Measurements from ENCODE around the gene CELF1.

DNA sequence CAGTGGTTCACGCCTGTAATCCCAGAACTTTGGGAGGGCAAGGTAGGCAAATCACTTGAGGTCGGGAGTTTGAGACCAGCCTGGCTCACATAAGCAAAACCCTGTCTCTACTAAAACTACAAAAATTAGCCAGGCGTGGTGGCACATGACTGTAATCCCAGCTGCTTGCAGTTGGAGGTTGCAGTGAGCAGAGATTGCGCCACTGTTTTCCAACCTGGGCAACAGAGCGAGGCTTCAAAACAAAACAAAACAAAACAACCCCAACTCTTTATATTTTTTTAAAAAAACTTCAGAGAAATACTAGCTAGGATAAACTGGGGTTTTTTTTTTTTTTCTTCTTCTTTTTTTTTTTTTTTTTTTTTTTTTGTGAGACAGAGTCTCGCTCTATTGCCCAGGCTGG, 72.2 kb downstream of the CELF1 start:
- TF ChIP-seq, protein P1, sequence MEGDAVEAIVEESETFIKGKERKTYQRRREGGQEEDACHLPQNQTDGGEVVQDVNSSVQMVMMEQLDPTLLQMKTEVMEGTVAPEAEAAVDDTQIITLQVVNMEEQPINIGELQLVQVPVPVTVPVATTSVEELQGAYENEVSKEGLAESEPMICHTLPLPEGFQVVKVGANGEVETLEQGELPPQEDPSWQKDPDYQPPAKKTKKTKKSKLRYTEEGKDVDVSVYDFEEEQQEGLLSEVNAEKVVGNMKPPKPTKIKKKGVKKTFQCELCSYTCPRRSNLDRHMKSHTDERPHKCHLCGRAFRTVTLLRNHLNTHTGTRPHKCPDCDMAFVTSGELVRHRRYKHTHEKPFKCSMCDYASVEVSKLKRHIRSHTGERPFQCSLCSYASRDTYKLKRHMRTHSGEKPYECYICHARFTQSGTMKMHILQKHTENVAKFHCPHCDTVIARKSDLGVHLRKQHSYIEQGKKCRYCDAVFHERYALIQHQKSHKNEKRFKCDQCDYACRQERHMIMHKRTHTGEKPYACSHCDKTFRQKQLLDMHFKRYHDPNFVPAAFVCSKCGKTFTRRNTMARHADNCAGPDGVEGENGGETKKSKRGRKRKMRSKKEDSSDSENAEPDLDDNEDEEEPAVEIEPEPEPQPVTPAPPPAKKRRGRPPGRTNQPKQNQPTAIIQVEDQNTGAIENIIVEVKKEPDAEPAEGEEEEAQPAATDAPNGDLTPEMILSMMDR (IDR thresholded peaks at IDR 0.05) = no peak
- TF ChIP-seq ZFX (IDR thresholded peaks at IDR 0.05; ENCODE audit: borderline replicate concordance) = no peak

Measured in 22Rv1 (cell line).